CD4-positive, alpha-beta memory T cell (primary cell): ENCODE measurements around the gene HOOK1. TPM values are rescaled to one million over a fixed set of nuclear protein-coding genes. Genes with fewer than 3 reads are reported as not detected.
"Not testable (repeated sequence)": the region's sequence is repeated elsewhere in the genome, so short reads cannot be mapped to it uniquely, and the experiment has no call there.

Experiments used
- CTCF ChIA-PET: fragments of 350-600 bp; sonication (Branson Sonifier 250); formaldehyde crosslinking; loops from one replicate; lab custom pipeline; 2021; ENCODE audit warnings: inconsistent platforms; ENCODE audit not compliant: partially characterized antibody; lab: Charles Lee
- POLR2A ChIA-PET: fragments of 350-600 bp; sonication (Branson Sonifier 250); formaldehyde crosslinking; loops from one replicate; lab custom pipeline; 2021; ENCODE audit not compliant: partially characterized antibody; lab: Charles Lee
- DNase-seq, 5 donors: peaks; one replicate each; pipeline versions ENCODE4 v3.0.0 to v3.0.0-alpha.2; 2020 to 2022; ENCODE audit warnings: mixed read lengths in 1 of 5
- H3K27ac ChIP-seq: one replicate; pipeline ENCODE4 v1.7.0; 2013; ENCODE audit warnings: low read depth, low read length
- H3K27me3 ChIP-seq: 2 replicates; pipeline ENCODE4 v1.7.0; 2013; ENCODE audit warnings: mild to moderate bottlenecking, low read length, moderate library complexity; ENCODE audit not compliant: insufficient read depth
- H3K36me3 ChIP-seq: 2 replicates; pipeline ENCODE4 v1.7.0; 2013; ENCODE audit warnings: mild to moderate bottlenecking, low read length, moderate library complexity; ENCODE audit not compliant: insufficient read depth
- H3K4me1 ChIP-seq: 2 replicates; pipeline ENCODE4 v1.7.0; 2013; ENCODE audit warnings: mild to moderate bottlenecking, low read length, moderate library complexity; ENCODE audit not compliant: insufficient read depth
- H3K4me3 ChIP-seq, 2 donors: one replicate each; pipeline ENCODE4 v1.7.0; 2013; ENCODE audit warnings: low read length in 2 of 2, mild to moderate bottlenecking in 1 of 2
- H3K9me3 ChIP-seq, 2 donors: one replicate each; pipeline ENCODE4 v1.7.0; 2013; ENCODE audit warnings: low read length in 2 of 2, control low read depth in 1 of 2; ENCODE audit not compliant: control insufficient read depth in 1 of 2
- H3K27ac Mint-ChIP-seq, 7 donors: one replicate each; pipeline ENCODE4 v1.8.0; 2020 to 2021; ENCODE audit warnings: mixed read lengths in 7 of 7, mild to moderate bottlenecking in 6 of 7, inconsistent platforms in 3 of 7, moderate library complexity in 3 of 7
- H3K27me3 Mint-ChIP-seq, 2 donors: one replicate each; pipeline ENCODE4 v1.8.0; 2020 to 2021; ENCODE audit warnings: mixed read lengths in 2 of 2
- H3K36me3 Mint-ChIP-seq, 2 donors: one replicate each; pipeline ENCODE4 v1.8.0; 2020 to 2021; ENCODE audit warnings: mixed read lengths in 2 of 2, inconsistent platforms in 1 of 2, mild to moderate bottlenecking in 1 of 2
- H3K4me1 Mint-ChIP-seq, 4 donors: one replicate each; pipeline ENCODE4 v1.8.0; 2020 to 2021; ENCODE audit warnings: mixed read lengths in 4 of 4, mild to moderate bottlenecking in 1 of 4
- H3K4me3 Mint-ChIP-seq, 8 donors: one replicate each; pipeline ENCODE4 v1.8.0; 2020 to 2021; ENCODE audit warnings: mixed read lengths in 8 of 8, mild to moderate bottlenecking in 7 of 8, moderate library complexity in 6 of 8, inconsistent platforms in 3 of 8
- H3K9me3 Mint-ChIP-seq, 8 donors: one replicate each; pipeline ENCODE4 v1.8.0; 2020 to 2021; ENCODE audit warnings: mixed read lengths in 8 of 8, mild to moderate bottlenecking in 5 of 8, inconsistent platforms in 3 of 8, moderate library complexity in 1 of 8
- intact Hi-C: fragments of 100-400 bp; cut with micrococcal nuclease; formaldehyde crosslinking; loops from one replicate; pipeline ENCODE4 v1.15.1; 2023
- polyA plus RNA-seq, 2 donors: library from polyadenylated mRNA; unstranded; fragments of 300-500 nt; fragmentation: Illumina TruSeq; gene quantifications; one replicate each; pipeline ENCODE4 v1.2.3, GENCODE V29; 2021
- total RNA-seq, 2 experiments: library from RNA; stranded (reverse); gene quantifications; one replicate each; pipeline ENCODE4 v1.2.3, GENCODE V29; 2021

The HOOK1 gene
- total and polyA plus RNA-seq, 4 experiments from 2014 or later, result 9.3 to 19.2 (median 13.3) TPM

- DNase-seq, result no peak
- Mint-ChIP-seq H3K27ac (no peak overlapping the region), H3K36me3 (no peaks in the 10 kb centered on the region), H3K4me1 (peaks cover 0 to 3% (median 1%) of the 10 kb centered on the region in 4 donors), H3K27me3 (peaks cover 4 to 5% of the 10 kb centered on the region in 2 donors), H3K9me3 (no peaks in the 10 kb centered on the region), H3K4me3 (no peak overlapping the region)
- Histone ChIP-seq H3K36me3 (no peaks in the 10 kb centered on the region), H3K4me3 (no peak overlapping the region), H3K9me3 (no peaks in the 10 kb centered on the region), H3K27ac (no peak overlapping the region), H3K27me3 (no peaks in the 10 kb centered on the region), H3K4me1 (no peaks in the 10 kb centered on the region)
- ChIA-PET CTCF (no interaction called here), POLR2A (no interaction called here)
- intact Hi-C loops, result no loop called here
Measured at GRCh38 chr1:59906931-59907330, 92.2 kb downstream of the HOOK1 start.

GRCh38 chr1:59908084-59908483 lies 93.3 kb downstream of the HOOK1 start:
- POLR2A ChIA-PET, result no interaction called here
- Mint-ChIP-seq H3K4me1 (peaks cover 0 to 2% (median 1%) of the 10 kb centered on the region in 4 donors), H3K4me3 (no peak overlapping the region), H3K9me3 (no peaks in the 10 kb centered on the region), H3K27me3 (peaks cover 2 to 6% of the 10 kb centered on the region in 2 donors), H3K36me3 (no peaks in the 10 kb centered on the region), H3K27ac (no peak overlapping the region)
- CTCF ChIA-PET, result no interaction called here
- no peak for DNase-seq
- H3K4me1 ChIP-seq, result no peaks in the 10 kb centered on the region
- no peaks in the 10 kb centered on the region for H3K36me3 ChIP-seq
- H3K27ac ChIP-seq, result no peak overlapping the region
- no peaks in the 10 kb centered on the region for H3K27me3 ChIP-seq
- H3K4me3 ChIP-seq, result no peak overlapping the region
- intact Hi-C loops, result no loop called here
- no peaks in the 10 kb centered on the region for H3K9me3 ChIP-seq

DNA sequence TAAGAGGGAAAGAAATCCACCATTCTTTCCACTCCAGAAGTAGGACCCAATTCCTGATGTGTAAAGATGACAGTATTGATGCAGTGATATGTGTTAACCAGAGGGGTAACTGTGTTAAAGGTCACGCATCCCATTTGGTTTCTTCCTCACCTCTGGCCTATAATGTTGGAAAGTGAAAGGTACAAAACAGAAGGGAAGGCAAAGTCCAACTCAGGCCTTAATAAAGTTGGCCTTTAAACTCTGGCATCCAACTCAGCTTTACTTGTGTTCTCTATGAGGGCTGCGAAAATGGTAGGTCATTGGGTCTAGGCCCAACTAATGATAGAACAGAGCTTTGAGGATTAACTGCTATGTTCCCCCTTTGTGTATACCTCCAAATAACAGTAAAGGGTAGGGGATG lies 93.9 kb downstream of the HOOK1 start:
- ChIA-PET POLR2A (no interaction called here), CTCF (no interaction called here)
- no peak overlapping the region for H3K27ac ChIP-seq
- no peak overlapping the region for H3K4me3 ChIP-seq
- Mint-ChIP-seq H3K4me3 (no peak overlapping the region), H3K36me3 (no peaks in the 10 kb centered on the region), H3K9me3 (no peaks in the 10 kb centered on the region), H3K27me3 (peaks cover 2% of the 10 kb centered on the region in 2 donors), H3K4me1 (no peaks in the 10 kb centered on the region), H3K27ac (no peak overlapping the region)
- no peak for DNase-seq
- no peaks in the 10 kb centered on the region for H3K27me3 ChIP-seq
- H3K36me3 ChIP-seq, result no peaks in the 10 kb centered on the region
- no peaks in the 10 kb centered on the region for H3K4me1 ChIP-seq
- intact Hi-C loops, result no loop called here
- H3K9me3 ChIP-seq, result no peaks in the 10 kb centered on the region

DNA sequence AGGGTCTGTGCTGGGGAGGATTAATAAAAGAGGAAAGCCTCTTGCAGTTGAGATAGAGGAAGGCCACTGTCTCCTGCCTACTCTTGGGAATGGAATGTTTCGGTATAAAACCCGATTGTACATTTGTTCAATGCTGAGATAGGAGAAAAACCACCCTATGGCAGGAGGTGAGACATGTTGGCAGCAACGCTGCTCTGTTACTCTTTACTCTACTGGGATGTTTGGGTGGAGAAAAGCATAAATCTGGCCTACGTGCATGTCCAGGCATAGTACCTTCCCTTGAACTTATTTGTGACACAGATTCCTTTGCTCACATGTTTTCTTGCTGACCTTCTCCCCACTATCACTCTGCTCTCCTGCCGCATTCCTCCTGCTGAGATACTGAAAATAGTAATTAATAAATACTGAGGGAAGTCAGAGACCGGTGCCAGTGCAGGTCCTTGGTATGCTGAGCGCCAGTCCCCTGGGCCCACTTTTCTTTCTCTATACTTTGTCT lies 100.1 kb downstream of the HOOK1 start:
- H3K4me3 ChIP-seq, H3K27ac Mint-ChIP-seq, H3K4me1 ChIP-seq, CTCF ChIA-PET, H3K9me3 ChIP-seq, POLR2A ChIA-PET, H3K27me3 Mint-ChIP-seq, H3K27me3 ChIP-seq, DNase-seq, intact Hi-C loops, H3K4me1 Mint-ChIP-seq, H3K9me3 Mint-ChIP-seq, H3K4me3 Mint-ChIP-seq, H3K27ac ChIP-seq, H3K36me3 Mint-ChIP-seq, H3K36me3 ChIP-seq: not testable (repeated sequence)

- Histone ChIP-seq H3K27me3 (no peaks in the 10 kb centered on the region), H3K36me3 (no peaks in the 10 kb centered on the region), H3K27ac (no peak overlapping the region), H3K4me3 (no peak overlapping the region), H3K4me1 (no peaks in the 10 kb centered on the region), H3K9me3 (no peaks in the 10 kb centered on the region)
- Mint-ChIP-seq H3K27me3 (peaks cover 8 to 11% of the 10 kb centered on the region in 2 donors), H3K9me3 (no peaks in the 10 kb centered on the region), H3K4me3 (no peak overlapping the region), H3K27ac (no peak overlapping the region), H3K4me1 (no peaks in the 10 kb centered on the region), H3K36me3 (no peaks in the 10 kb centered on the region)
- DNase-seq, result no peak
- ChIA-PET POLR2A (no interaction called here), CTCF (no interaction called here)
- intact Hi-C loops, result no loop called here
Measured at GRCh38 chr1:59915516-59915915, 100.8 kb downstream of the HOOK1 start.

DNA sequence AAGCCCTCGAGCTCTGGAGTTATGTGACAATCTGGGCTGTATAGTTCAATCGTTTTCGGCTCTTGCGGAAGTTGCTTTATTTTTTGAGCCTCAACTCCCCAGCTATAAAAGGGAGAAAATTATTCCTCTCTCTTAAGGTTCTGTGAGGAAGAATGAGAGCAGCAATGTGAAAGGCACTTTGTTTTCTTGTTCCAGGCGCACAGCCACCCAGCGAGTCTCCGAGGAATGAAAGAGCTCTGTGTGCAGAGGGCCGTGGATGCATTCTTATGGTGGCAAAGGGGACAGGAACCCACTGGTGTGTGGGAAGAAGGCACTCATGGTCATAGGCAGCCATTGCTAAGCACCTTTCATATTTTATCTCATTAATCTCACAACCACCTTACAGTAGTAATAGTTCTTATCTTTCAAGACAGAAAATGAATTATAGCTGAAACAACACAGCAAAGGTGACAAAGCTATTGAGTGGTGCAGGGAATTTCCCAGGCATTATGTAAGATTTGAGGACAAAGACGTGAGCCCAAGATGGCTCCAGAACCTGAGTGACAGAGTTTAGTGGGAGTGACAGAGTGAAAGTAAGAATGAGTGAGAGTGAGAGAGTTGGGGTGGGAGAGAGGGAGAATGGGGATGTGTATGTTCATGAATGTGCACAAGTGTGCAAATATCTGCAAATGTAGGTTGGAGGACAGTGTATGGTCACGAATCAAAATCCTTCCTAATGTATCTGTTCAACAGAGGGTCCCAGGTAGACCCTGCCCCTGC lies 102.5 kb downstream of the HOOK1 start:
- H3K36me3 ChIP-seq, result no peaks in the 10 kb centered on the region
- intact Hi-C loops, result no loop called here
- H3K27me3 Mint-ChIP-seq, result peaks cover 13 to 15% of the 10 kb centered on the region in 2 donors

GRCh38 chr1:59917785-59918180 lies 103.0 kb downstream of the HOOK1 start:
- ChIA-PET POLR2A (no interaction called here), CTCF (no interaction called here)
- Mint-ChIP-seq H3K4me1 (no peaks in the 10 kb centered on the region), H3K4me3 (no peak overlapping the region), H3K9me3 (no peaks in the 10 kb centered on the region), H3K27me3 (peaks cover 13 to 15% of the 10 kb centered on the region in 2 donors), H3K27ac (no peak overlapping the region), H3K36me3 (no peaks in the 10 kb centered on the region)
- Histone ChIP-seq H3K9me3 (no peaks in the 10 kb centered on the region), H3K4me3 (no peak overlapping the region), H3K27me3 (no peaks in the 10 kb centered on the region), H3K4me1 (no peaks in the 10 kb centered on the region), H3K36me3 (no peaks in the 10 kb centered on the region), H3K27ac (no peak overlapping the region)
- intact Hi-C loops, result no loop called here
- DNase-seq, result no peak

More for the DNA sequence above, 102.5 kb downstream of the HOOK1 start:
- ChIA-PET CTCF (no interaction called here), POLR2A (no interaction called here)
- H3K9me3 Mint-ChIP-seq, result no peaks in the 10 kb centered on the region
- Histone ChIP-seq H3K27ac (no peak overlapping the region), H3K4me1 (no peaks in the 10 kb centered on the region), H3K27me3 (no peaks in the 10 kb centered on the region), H3K4me3 (no peak overlapping the region), H3K9me3 (no peaks in the 10 kb centered on the region)
- H3K36me3 Mint-ChIP-seq, result no peaks in the 10 kb centered on the region
- H3K4me1 Mint-ChIP-seq, result no peaks in the 10 kb centered on the region
- peak overlapping the region in 1 of 7 donors; percentile 19 for H3K27ac Mint-ChIP-seq
- DNase-seq, result no peak
- H3K4me3 Mint-ChIP-seq, result no peak overlapping the region
